K562 (cell line): ENCODE measurements around the gene IL1B. TPM values are rescaled to one million over a fixed set of nuclear protein-coding genes. Genes with fewer than 3 reads are reported as not detected.

ENCODE experiments used
- ATAC-seq: fragments of 200-7000 bp; cut with Tn5 transposase; 3 replicates; pipeline ENCODE4 v1.9.1; 2020; ENCODE audit warnings: moderate library complexity
- BruUV-seq: library from RNA; stranded (reverse); fragments of 400-500 nt; replicated peaks from 2 replicates; lab custom pipeline; 2021; lab: Mats Ljungman, UMichigan
- CTCF ChIA-PET: fragments of 300-600 bp; formaldehyde crosslinking; extraction: SDS; loops from one replicate; lab custom pipeline; 2021; ENCODE audit warnings: low intra/inter-chr PET ratio; lab: Yijun Ruan, JAX
- POLR2A ChIA-PET: fragments of 300-600, 350-650 bp; sonication (Branson Sonifier 250); formaldehyde crosslinking; extraction: SDS; loops from one replicate; lab custom pipeline; 2021; ENCODE audit warnings: antibody characterized with exemption, inconsistent platforms; lab: Yijun Ruan, JAX
- DNase-seq, 4 experiments: peaks; one replicate each; pipeline versions ENCODE4 v3.0.0 to v3.0.0-alpha.2; 2011 to 2018; ENCODE audit warnings: low spot score in 3 of 4, mixed read lengths in 3 of 4; ENCODE audit errors: extremely low read depth in 1 of 4
- FAIRE-seq: peaks from 2 replicates; lab custom pipeline; 2011; peaks lifted over from hg19 to GRCh38; lab: Jason Lieb, UNC
- H2AFZ ChIP-seq: 2 replicates; pipeline ENCODE4 v1.6.0; 2011; ENCODE audit warnings: low read depth, low read length, control low read depth, inconsistent platforms
- H3K27ac ChIP-seq: fragments of 200-600 bp; 3 replicates; pipeline ENCODE4 v1.8.0; 2011; ENCODE audit warnings: low read depth, mild to moderate bottlenecking, control low read depth, inconsistent platforms, low read length, moderate library complexity, mixed read lengths; ENCODE audit errors: extremely low read depth
- H3K27me3 ChIP-seq, 2 experiments: fragments of 300-600 bp in 1 of 2; 2 replicates in 1 of 2; 3 replicates in 1 of 2; pipeline versions ENCODE4 v1.6.0 to v1.8.0; 2011; ENCODE audit warnings: inconsistent platforms in 2 of 2, low read length in 2 of 2, mild to moderate bottlenecking in 1 of 2, mixed read lengths in 1 of 2, moderate library complexity in 1 of 2; ENCODE audit not compliant: control insufficient read depth in 2 of 2, insufficient read depth in 2 of 2
- H3K36me3 ChIP-seq: fragments of 300-600 bp; 3 replicates; pipeline ENCODE4 v1.8.0; 2011; ENCODE audit warnings: mild to moderate bottlenecking, low read length, inconsistent platforms; ENCODE audit not compliant: control insufficient read depth, insufficient read depth
- H3K4me1 ChIP-seq, 2 experiments: fragments of 200-600 bp in 1 of 2; replicated peaks in 1 of 2; 2 replicates in 1 of 2; 3 replicates in 1 of 2; pipeline versions ENCODE4 v1.5.1 to v1.8.0; 2011; ENCODE audit warnings: inconsistent platforms in 2 of 2, low read length in 2 of 2, mild to moderate bottlenecking in 1 of 2, mixed read lengths in 1 of 2, moderate library complexity in 1 of 2; ENCODE audit not compliant: control insufficient read depth in 2 of 2, insufficient read depth in 2 of 2
- H3K4me2 ChIP-seq: 2 replicates; pipeline ENCODE4 v1.6.1; 2011; ENCODE audit warnings: low read length, control low read depth, inconsistent platforms, mixed read lengths; ENCODE audit not compliant: insufficient read depth
- H3K4me3 ChIP-seq: fragments of 200-600 bp; sonication (generic), shearing (Covaris generic); 2 replicates; pipeline ENCODE4 v1.5.1; 2016; ENCODE audit warnings: control low read depth, inconsistent platforms
- H3K79me2 ChIP-seq: fragments of 200-600 bp; 3 replicates; pipeline ENCODE4 v1.8.0; 2011; ENCODE audit warnings: low read length, inconsistent platforms; ENCODE audit not compliant: control insufficient read depth, insufficient read depth
- H3K9ac ChIP-seq, 2 experiments: 2 replicates each; pipeline versions ENCODE4 v1.6.0 to v1.6.1; 2011; ENCODE audit warnings: low read depth in 2 of 2, low read length in 2 of 2, control low read depth in 1 of 2, inconsistent platforms in 1 of 2, mild to moderate bottlenecking in 1 of 2, mixed read lengths in 1 of 2; ENCODE audit not compliant: insufficient read depth in 1 of 2
- H3K9me1 ChIP-seq: one replicate; pipeline ENCODE4 v1.6.0; 2011; ENCODE audit warnings: inconsistent platforms, mild to moderate bottlenecking, low read length, moderate library complexity; ENCODE audit not compliant: control insufficient read depth, insufficient read depth
- H3K9me3 ChIP-seq: replicated peaks from 2 replicates; pipeline ENCODE4 v1.5.1; 2011; ENCODE audit warnings: low read depth, low read length, inconsistent platforms; ENCODE audit not compliant: control insufficient read depth, insufficient read depth
- H4K20me1 ChIP-seq: replicated peaks from 2 replicates; pipeline ENCODE4 v1.6.1; 2011; ENCODE audit warnings: low read length, inconsistent platforms, mixed read lengths; ENCODE audit not compliant: control insufficient read depth, insufficient read depth
- BDP1 ChIP-seq: IDR thresholded peaks from 3 replicates; pipeline ENCODE4 v1.6.1; 2011; ENCODE audit not compliant: insufficient read length, insufficient read depth
- CBX8 ChIP-seq: fragments of 200-600 bp; sonication (generic); IDR thresholded peaks from 2 replicates; pipeline ENCODE4 v1.6.1; 2012; ENCODE audit warnings: borderline replicate concordance, mixed run types, low read depth, mild to moderate bottlenecking, moderate library complexity, mixed read lengths, low read length, control low read depth, inconsistent platforms; ENCODE audit not compliant: poor library complexity, severe bottlenecking; ENCODE audit errors: extremely low read depth
- ETV6 ChIP-seq, 3 experiments: fragments of 150-350 bp in 1 of 3; sonication (generic) in 1 of 3; formaldehyde crosslinking in 1 of 3; IDR thresholded peaks; 2 replicates each; pipeline versions ENCODE4 v1.6.1 to v1.8.0; 2014 to 2022; ENCODE audit warnings: borderline replicate concordance in 2 of 3, low read depth in 2 of 3, antibody characterized with exemption in 1 of 3, low read length in 1 of 3, mild to moderate bottlenecking in 1 of 3, missing genetic modification reagents in 1 of 3
- MCM2 ChIP-seq: fragments of 450-650 bp; IDR thresholded peaks from 2 replicates; pipeline ENCODE4 v1.6.1; 2017; ENCODE audit warnings: low read depth, mild to moderate bottlenecking
- MCM5 ChIP-seq: fragments of 450-650 bp; IDR thresholded peaks from 2 replicates; pipeline ENCODE4 v1.6.1; 2016; ENCODE audit warnings: low read depth
- NR3C1 ChIP-seq: sonication (generic); formaldehyde crosslinking; IDR thresholded peaks from 2 replicates; pipeline ENCODE4 v1.8.1; 2022; ENCODE audit warnings: missing genetic modification reagents
- PHTF2 ChIP-seq: fragments of 250-450 bp; sonication (Bioruptor Pico); IDR thresholded peaks from 2 replicates; pipeline ENCODE4 v1.5.0; 2021; ENCODE audit warnings: mild to moderate bottlenecking
- RFX1 ChIP-seq: fragments of 450-650 bp; IDR thresholded peaks from 2 replicates; pipeline ENCODE4 v1.6.1; 2016; ENCODE audit warnings: mild to moderate bottlenecking, moderate library complexity
- SLC30A9 ChIP-seq: fragments of 250-450 bp; sonication (Bioruptor Pico); IDR thresholded peaks from 2 replicates; pipeline ENCODE4 v1.8.0; 2022; ENCODE audit warnings: mild to moderate bottlenecking, moderate library complexity
- TFAM ChIP-seq: fragments of 250-450 bp; sonication (Bioruptor Pico); conservative IDR thresholded peaks from 2 replicates; pipeline ENCODE4 v1.5.0; 2021; ENCODE audit warnings: mild to moderate bottlenecking, moderate library complexity
- USF1 ChIP-seq: sonication (generic); formaldehyde crosslinking; IDR thresholded peaks from 2 replicates; pipeline ENCODE4 v1.9.0; 2022; ENCODE audit warnings: mild to moderate bottlenecking, missing genetic modification reagents
- ZNF121 ChIP-seq: sonication (generic); formaldehyde crosslinking; conservative IDR thresholded peaks from 2 replicates; pipeline ENCODE4 v1.8.0; 2022; ENCODE audit warnings: missing genetic modification reagents
- ZNF239 ChIP-seq: fragments of 250-450 bp; sonication (Bioruptor Pico); IDR thresholded peaks from 2 replicates; pipeline ENCODE4 v1.4.0; 2020; ENCODE audit warnings: mild to moderate bottlenecking
- ZNF280B ChIP-seq: fragments of 250-450 bp; sonication (Bioruptor Pico); IDR thresholded peaks from 2 replicates; pipeline ENCODE4 v1.5.1; 2021; ENCODE audit warnings: mild to moderate bottlenecking
- ZNF707 ChIP-seq: fragments of 250-450 bp; sonication (Bioruptor Pico); conservative IDR thresholded peaks from 2 replicates; pipeline ENCODE4 v1.8.0; 2022; ENCODE audit warnings: inconsistent platforms, mild to moderate bottlenecking, moderate library complexity
- ZNF75A ChIP-seq: fragments of 450-650 bp; formaldehyde crosslinking; IDR thresholded peaks from 2 replicates; pipeline ENCODE4 v1.4.0; 2020; ENCODE audit warnings: mild to moderate bottlenecking
- WGBS: fragments of 100-300 bp; shearing (Covaris generic); methylation state at CpG from one replicate; pipeline ENCODE4 v1.1.6; 2016; ENCODE audit warnings: low coverage, mixed read lengths; ENCODE audit not compliant: insufficient coverage; ENCODE audit errors: missing lambda C conversion rate; 5-methylcytosine and 5-hydroxymethylcytosine counted together
- in situ Hi-C: fragments of 300-500 bp; cut with MboI; formaldehyde crosslinking; loops from 4 replicates; pipeline ENCODE4 v1.15.0; 2018; ENCODE audit warnings: inconsistent platforms, mixed read lengths
- intact Hi-C: fragments of 100-400 bp; cut with micrococcal nuclease; formaldehyde crosslinking; loops from 2 replicates; pipeline ENCODE4 v1.14.2; 2022
- polyA plus RNA-seq, 8 experiments: library from polyadenylated mRNA; depleted of rRNA in 4 of 8; stranded (reverse) in 5 of 8; unstranded in 3 of 8; fragments of >200 nt; fragmentation: Nextera tagmentation in 2 of 8; fragmentation: Illumina TruSeq in 1 of 8; extraction: Ambion mirVana in 2 of 8; extraction: Trizol in 1 of 8; gene quantifications; 2 replicates each; pipeline versions ENCODE4 v1.2.1 to v1.2.3, GENCODE V29; 2011 to 2014; ENCODE audit warnings: inconsistent platforms in 1 of 8, missing spikeins in 1 of 8
- total RNA-seq, 7 experiments: library from RNA; depleted of rRNA in 6 of 7; stranded (reverse); fragments of >200 nt in 6 of 7; fragmentation: Illumina TruSeq in 2 of 7; extraction: Trizol in 2 of 7; gene quantifications; 2 replicates each; pipeline versions ENCODE4 v1.2.1 to v1.2.3, GENCODE V29; 2011 to 2021; ENCODE audit warnings: low replicate concordance in 1 of 7
- TF ChIP-seq, protein P1 (sequence below): sonication (generic); formaldehyde crosslinking; IDR thresholded peaks from 2 replicates; pipeline ENCODE4 v1.8.0; 2022; ENCODE audit warnings: mild to moderate bottlenecking, missing genetic modification reagents
- TF ChIP-seq, protein P2 (sequence below): fragments of 250-450 bp; sonication (Bioruptor Pico); IDR thresholded peaks from 2 replicates; pipeline ENCODE4 v1.9.0; 2021; ENCODE audit warnings: mild to moderate bottlenecking

Gene IL1B
- total and polyA plus RNA-seq, 9 of the 15 experiments (the other 6 are each of a cell fraction or from before 2014, with no cell fraction given) = 0.29 TPM; not detected in 8

GRCh38 chr2:112832841-112833638 is 3.5 kb downstream of the IL1B start:
- Histone ChIP-seq H2AFZ (no peak overlapping the region), H3K4me1 (peaks cover 0 to 9% of the 10 kb centered on the region in 2 experiments; a peak in 2 of 5 replicates), H3K9me3 (no peaks in the 10 kb centered on the region), H3K9ac (no peak overlapping the region), H3K79me2 (no peaks in the 10 kb centered on the region), H3K27ac (no peak overlapping the region), H3K36me3 (no peaks in the 10 kb centered on the region), H4K20me1 (no peaks in the 10 kb centered on the region), H3K27me3 (peaks cover 3 to 15% of the 10 kb centered on the region in 2 experiments; a peak in 4 of 5 replicates), H3K4me3 (no peak overlapping the region), H3K4me2 (no peak overlapping the region), H3K9me1 (no peaks in the 10 kb centered on the region)
- no peak for FAIRE-seq
- in situ Hi-C loops = no loop called here
- 50% methylated on average over 14 of the region's 14 CpGs for WGBS
- intact Hi-C loops = loop anchor here (5.0 kb wide), 1 partner anchor 81 kb away; no protein-coding TSS in a partner anchor
- ChIA-PET POLR2A (interaction anchor here (0.7 to 1.4 kb wide), 3 partner anchors 10 to 24 kb away, joined by 3 to 4 read pairs (median 3); no protein-coding TSS in a partner anchor), CTCF (interaction anchor here (0.7 kb wide), 1 partner anchor 29 kb away, joined by 3 read pairs; no protein-coding TSS in a partner anchor)
- no peak for DNase-seq
- no TSS peak for BruUV-seq
- no peak for ATAC-seq
- no peak for TF ChIP-seq NR3C1
- TF ChIP-seq MCM5 = no peak
- TF ChIP-seq BDP1 = no peak
- TF ChIP-seq ZNF280B (CRISPR knock-in tag) = no peak
- no peak for TF ChIP-seq SLC30A9 (CRISPR knock-in tag)
- no peak for TF ChIP-seq RFX1
- TF ChIP-seq ZNF707 = no peak
- no peak for TF ChIP-seq PHTF2
- TF ChIP-seq CBX8 = no peak
- TF ChIP-seq ZNF75A (CRISPR knock-in tag) = no peak
- TF ChIP-seq, protein P1, sequence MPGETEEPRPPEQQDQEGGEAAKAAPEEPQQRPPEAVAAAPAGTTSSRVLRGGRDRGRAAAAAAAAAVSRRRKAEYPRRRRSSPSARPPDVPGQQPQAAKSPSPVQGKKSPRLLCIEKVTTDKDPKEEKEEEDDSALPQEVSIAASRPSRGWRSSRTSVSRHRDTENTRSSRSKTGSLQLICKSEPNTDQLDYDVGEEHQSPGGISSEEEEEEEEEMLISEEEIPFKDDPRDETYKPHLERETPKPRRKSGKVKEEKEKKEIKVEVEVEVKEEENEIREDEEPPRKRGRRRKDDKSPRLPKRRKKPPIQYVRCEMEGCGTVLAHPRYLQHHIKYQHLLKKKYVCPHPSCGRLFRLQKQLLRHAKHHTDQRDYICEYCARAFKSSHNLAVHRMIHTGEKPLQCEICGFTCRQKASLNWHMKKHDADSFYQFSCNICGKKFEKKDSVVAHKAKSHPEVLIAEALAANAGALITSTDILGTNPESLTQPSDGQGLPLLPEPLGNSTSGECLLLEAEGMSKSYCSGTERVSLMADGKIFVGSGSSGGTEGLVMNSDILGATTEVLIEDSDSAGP (CRISPR knock-in tag) = no peak
- TF ChIP-seq USF1 (CRISPR knock-in tag) = no peak
- TF ChIP-seq TFAM (CRISPR knock-in tag) = no peak
- no peak for TF ChIP-seq ZNF239
- no peak for TF ChIP-seq ZNF121 (CRISPR knock-in tag)
- TF ChIP-seq, protein P2, sequence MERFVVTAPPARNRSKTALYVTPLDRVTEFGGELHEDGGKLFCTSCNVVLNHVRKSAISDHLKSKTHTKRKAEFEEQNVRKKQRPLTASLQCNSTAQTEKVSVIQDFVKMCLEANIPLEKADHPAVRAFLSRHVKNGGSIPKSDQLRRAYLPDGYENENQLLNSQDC = no peak
- TF ChIP-seq MCM2 = no peak
- TF ChIP-seq ETV6 (IDR thresholded peaks at IDR 0.05; ENCODE audit: borderline replicate concordance in 1 of 2, low read depth in 2 of 2, low read length in 1 of 2) = no peak
- no peak for TF ChIP-seq ETV6 (CRISPR knock-in tag; IDR thresholded peaks at IDR 0.05; ENCODE audit: borderline replicate concordance)
